ENCODE measurements around the gene UBAP1L. TPM values are rescaled to one million over a fixed set of nuclear protein-coding genes. Genes with fewer than 3 reads are reported as not detected.
"Not testable (repeated sequence)": the region's sequence is repeated elsewhere in the genome, so short reads cannot be mapped to it uniquely, and the experiment has no call there.

The UBAP1L gene
- total RNA-seq, 1 experiment from 2014 or later = 2.5 TPM

GRCh38 chr15:65077981-65078352 lies 37.0 kb downstream of the UBAP1L start:
- ChIA-PET CTCF (interaction anchor here (0.6 kb wide), 1 partner anchor 127 kb away, joined by 8 read pairs; no protein-coding TSS in a partner anchor), POLR2A (ENCODE audit: unreplicated experiment) (no interaction called here)
- Histone ChIP-seq H3K9me3 (ENCODE audit: insufficient read depth, low read depth) (no peaks in the 10 kb centered on the region), H3K4me1 (replicated peaks; ENCODE audit: insufficient read depth) (no peaks in the 10 kb centered on the region), H4K20me1 (ENCODE audit: insufficient read depth) (no peaks in the 10 kb centered on the region), H3K9me2 (ENCODE audit: insufficient read depth) (no peaks in the 10 kb centered on the region), H3K79me2 (ENCODE audit: low read depth) (no peaks in the 10 kb centered on the region), H3F3A (ENCODE audit: insufficient read depth, low read depth) (no peaks in the 10 kb centered on the region), H3K36me3 (ENCODE audit: low read depth) (no peaks in the 10 kb centered on the region), H3K27me3 (ENCODE audit: insufficient read depth, low read depth) (no peaks in the 10 kb centered on the region; the same call in 1 of the 2 replicates), H3K27ac (no peak overlapping the region), H2AFZ (no peak overlapping the region), H3K4me2 (no peak overlapping the region), H3K4me3 (no peak overlapping the region)
- peak in 1 of 2 experiments; percentile 53 for DNase-seq
- TF ChIP-seq EZH2 (IDR thresholded peaks at IDR 0.05; ENCODE audit: low read depth) = no peak
- TF ChIP-seq CTCF (conservative IDR thresholded peaks at IDR 0.05) = no peak
- no TSS peak for BruUV-seq (replicated peaks)
- intact Hi-C loops (cut with micrococcal nuclease; ENCODE audit: unreplicated experiment) = loop anchor here (2.0 kb wide), 1 partner anchor 45 kb away; no protein-coding TSS in a partner anchor

GRCh38 chr15:65077291-65077980 lies 37.6 kb downstream of the UBAP1L start:
- no peaks in the 10 kb centered on the region for H3K9me3 ChIP-seq (ENCODE audit: insufficient read depth, low read depth)
- BruUV-seq (replicated peaks) = no TSS peak
- H3K27ac ChIP-seq = no peak overlapping the region
- no peaks in the 10 kb centered on the region for H3K4me1 ChIP-seq (replicated peaks; ENCODE audit: insufficient read depth)
- POLR2A ChIA-PET (ENCODE audit: unreplicated experiment) = no interaction called here
- no peak overlapping the region for H3K4me2 ChIP-seq
- no peaks in the 10 kb centered on the region for H3F3A ChIP-seq (ENCODE audit: insufficient read depth, low read depth)
- no peak overlapping the region for H2AFZ ChIP-seq
- no peaks in the 10 kb centered on the region for H3K79me2 ChIP-seq (ENCODE audit: low read depth)
- DNase-seq = no peak
- H3K4me3 ChIP-seq = no peak overlapping the region
- no peaks in the 10 kb centered on the region for H3K9me2 ChIP-seq (ENCODE audit: insufficient read depth)
- H3K36me3 ChIP-seq (ENCODE audit: low read depth) = no peaks in the 10 kb centered on the region
- no peaks in the 10 kb centered on the region; the same call in 1 of the 2 replicates for H3K27me3 ChIP-seq (ENCODE audit: insufficient read depth, low read depth)
- intact Hi-C loops (cut with micrococcal nuclease; ENCODE audit: unreplicated experiment) = no loop called here
- TF ChIP-seq EZH2 (IDR thresholded peaks at IDR 0.05; ENCODE audit: low read depth) = no peak
- TF ChIP-seq CTCF (conservative IDR thresholded peaks at IDR 0.05) = no peak
- CTCF ChIA-PET = no interaction called here
- H4K20me1 ChIP-seq (ENCODE audit: insufficient read depth) = no peaks in the 10 kb centered on the region

- POLR2A ChIA-PET (ENCODE audit: unreplicated experiment) = no interaction called here
- intact Hi-C loops (cut with micrococcal nuclease; ENCODE audit: unreplicated experiment) = no loop called here
- H3K27ac ChIP-seq = no peak within 1 kb of the TSS
These were observed 38.3 kb downstream of the UBAP1L start, which contains the start of gene KBTBD13 for GRCh38 chr15:65076486-65077290. KBTBD13 (plus strand) TSS chr15:65076746; CDS start chr15:65076816, 70 bp downstream.

GRCh38 chr15:65075607-65076395 lies 39.2 kb downstream of the UBAP1L start:
- H2AFZ ChIP-seq; H3K4me3 ChIP-seq; H3K36me3 ChIP-seq (ENCODE audit: low read depth); H4K20me1 ChIP-seq (ENCODE audit: insufficient read depth); H3K79me2 ChIP-seq (ENCODE audit: low read depth); H3K9me2 ChIP-seq (ENCODE audit: insufficient read depth); H3K27ac ChIP-seq; intact Hi-C loops (cut with micrococcal nuclease; ENCODE audit: unreplicated experiment); H3K9me3 ChIP-seq (ENCODE audit: insufficient read depth, low read depth); BruUV-seq (replicated peaks); H3K4me2 ChIP-seq; DNase-seq; H3K4me1 ChIP-seq (replicated peaks; ENCODE audit: insufficient read depth); H3F3A ChIP-seq (ENCODE audit: insufficient read depth, low read depth); POLR2A ChIA-PET (ENCODE audit: unreplicated experiment); H3K27me3 ChIP-seq (ENCODE audit: insufficient read depth, low read depth): not testable (repeated sequence)
- CTCF ChIA-PET = interaction anchor here (0.6 to 0.7 kb wide), 2 partner anchors 21 to 23 kb away, joined by 3 read pairs; no protein-coding TSS in a partner anchor

More at GRCh38 chr15:65076486-65077290, 38.3 kb downstream of the UBAP1L start, which contains the start of gene KBTBD13:
- H4K20me1 ChIP-seq (ENCODE audit: insufficient read depth) = no peaks in the 10 kb centered on the region
- H3K4me2 ChIP-seq = no peak within 1 kb of the TSS
- no peak for DNase-seq
- no TSS peak for BruUV-seq (replicated peaks)
- no peaks in the 10 kb centered on the region for H3K36me3 ChIP-seq (ENCODE audit: low read depth)
- no peaks in the 10 kb centered on the region for H3F3A ChIP-seq (ENCODE audit: insufficient read depth, low read depth)
- TF ChIP-seq CTCF (conservative IDR thresholded peaks at IDR 0.05) (no peak), EZH2 (IDR thresholded peaks at IDR 0.05; ENCODE audit: low read depth) (no peak)
- H3K4me3 ChIP-seq = no peak within 1 kb of the TSS
- no peak within 1 kb of the TSS for H2AFZ ChIP-seq
- H3K79me2 ChIP-seq (ENCODE audit: low read depth) = no peaks in the 10 kb centered on the region
- CTCF ChIA-PET = interaction anchor here (0.6 to 0.7 kb wide), 2 partner anchors 22 to 24 kb away, joined by 3 read pairs; no protein-coding TSS in a partner anchor
- H3K9me3 ChIP-seq (ENCODE audit: insufficient read depth, low read depth) = no peaks in the 10 kb centered on the region
- no peaks in the 10 kb centered on the region for H3K9me2 ChIP-seq (ENCODE audit: insufficient read depth)
- no peaks in the 10 kb centered on the region for H3K27me3 ChIP-seq (ENCODE audit: insufficient read depth, low read depth)
- no peaks in the 10 kb centered on the region for H3K4me1 ChIP-seq (replicated peaks; ENCODE audit: insufficient read depth)
